Sigmoid colon (tissue), 4 donors: ENCODE data around the gene SCARF1.

ENCODE experiments used
- POLR2AphosphoS5 ChIP-seq, 4 donors: sonication (generic); formaldehyde crosslinking; IDR thresholded peaks; one replicate each; pipeline ENCODE4 v1.6.1; 2017; ENCODE audit warnings: antibody characterized with exemption in 4 of 4
- TF ChIP-seq, protein P1 (sequence below), 4 experiments: fragments of 450-650 bp in 3 of 4; fragments of 200-600 bp in 1 of 4; IDR thresholded peaks; one replicate each; pipeline ENCODE4 v1.5.1; 2016 to 2019; ENCODE audit warnings: antibody characterized with exemption in 4 of 4, mild to moderate bottlenecking in 3 of 4, moderate library complexity in 2 of 4

DNA sequence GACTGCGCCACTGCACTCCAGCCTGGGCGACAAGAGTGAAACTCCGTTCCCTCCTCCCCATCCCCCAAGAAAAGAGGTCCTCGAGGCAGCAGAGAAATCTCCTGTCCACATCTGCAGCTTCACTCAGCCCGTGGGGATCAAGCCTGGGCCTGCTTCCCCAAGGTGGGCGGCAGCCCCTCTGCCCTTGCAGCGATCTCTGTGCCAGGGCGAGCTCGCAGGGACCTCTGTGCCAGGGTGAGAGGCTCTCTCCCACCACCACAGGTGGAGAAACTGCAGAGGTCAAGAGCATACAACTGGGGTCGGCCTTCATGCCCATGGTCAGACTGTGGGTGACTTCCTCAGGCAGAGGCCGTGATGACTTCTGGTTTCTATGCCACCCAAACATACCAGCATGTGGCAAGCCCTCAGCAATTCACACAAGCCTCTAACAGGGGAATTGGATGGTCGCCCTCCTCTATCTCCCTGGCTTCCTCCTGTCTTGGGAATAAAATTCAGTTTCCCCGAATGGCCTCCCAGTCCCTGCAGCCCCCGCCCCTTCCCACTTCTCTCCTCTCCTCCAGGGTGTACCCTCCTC, 22.4 kb downstream of the SCARF1 start:
- TF ChIP-seq, protein P1, sequence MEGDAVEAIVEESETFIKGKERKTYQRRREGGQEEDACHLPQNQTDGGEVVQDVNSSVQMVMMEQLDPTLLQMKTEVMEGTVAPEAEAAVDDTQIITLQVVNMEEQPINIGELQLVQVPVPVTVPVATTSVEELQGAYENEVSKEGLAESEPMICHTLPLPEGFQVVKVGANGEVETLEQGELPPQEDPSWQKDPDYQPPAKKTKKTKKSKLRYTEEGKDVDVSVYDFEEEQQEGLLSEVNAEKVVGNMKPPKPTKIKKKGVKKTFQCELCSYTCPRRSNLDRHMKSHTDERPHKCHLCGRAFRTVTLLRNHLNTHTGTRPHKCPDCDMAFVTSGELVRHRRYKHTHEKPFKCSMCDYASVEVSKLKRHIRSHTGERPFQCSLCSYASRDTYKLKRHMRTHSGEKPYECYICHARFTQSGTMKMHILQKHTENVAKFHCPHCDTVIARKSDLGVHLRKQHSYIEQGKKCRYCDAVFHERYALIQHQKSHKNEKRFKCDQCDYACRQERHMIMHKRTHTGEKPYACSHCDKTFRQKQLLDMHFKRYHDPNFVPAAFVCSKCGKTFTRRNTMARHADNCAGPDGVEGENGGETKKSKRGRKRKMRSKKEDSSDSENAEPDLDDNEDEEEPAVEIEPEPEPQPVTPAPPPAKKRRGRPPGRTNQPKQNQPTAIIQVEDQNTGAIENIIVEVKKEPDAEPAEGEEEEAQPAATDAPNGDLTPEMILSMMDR (IDR thresholded peaks at IDR 0.05): no peak
- TF ChIP-seq POLR2AphosphoS5 (IDR thresholded peaks at IDR 0.05): no peak
